ENCODE data around the gene IL37.

IL37 gene, protein sequence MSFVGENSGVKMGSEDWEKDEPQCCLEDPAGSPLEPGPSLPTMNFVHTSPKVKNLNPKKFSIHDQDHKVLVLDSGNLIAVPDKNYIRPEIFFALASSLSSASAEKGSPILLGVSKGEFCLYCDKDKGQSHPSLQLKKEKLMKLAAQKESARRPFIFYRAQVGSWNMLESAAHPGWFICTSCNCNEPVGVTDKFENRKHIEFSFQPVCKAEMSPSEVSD

DNA sequence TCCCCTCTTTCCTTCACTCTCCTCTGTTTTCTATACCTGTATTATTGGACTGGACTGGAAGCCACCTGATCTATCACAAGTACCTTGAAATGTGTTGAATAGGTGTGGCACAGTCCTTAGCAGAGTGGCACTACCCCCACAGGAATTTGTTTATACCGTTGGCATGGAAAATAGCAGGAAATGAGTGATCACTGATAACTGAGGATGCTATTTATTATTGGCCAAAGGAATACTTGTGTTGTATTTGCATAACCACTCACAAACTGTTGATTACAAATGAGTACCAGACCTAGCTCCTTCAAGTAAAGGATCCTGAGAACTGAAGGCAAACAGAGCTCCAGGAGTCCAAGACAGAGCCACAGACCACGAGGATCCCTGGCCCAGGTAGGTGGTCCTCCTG is at the start of gene IL37:
TSS of gene IL37 (plus strand) at position 301 of the 400 bp plus-strand sequence. CDS start 1,848 bp downstream, outside the sequence.
- no peak for DNase-seq (ENCODE audit: low read depth)

DNA sequence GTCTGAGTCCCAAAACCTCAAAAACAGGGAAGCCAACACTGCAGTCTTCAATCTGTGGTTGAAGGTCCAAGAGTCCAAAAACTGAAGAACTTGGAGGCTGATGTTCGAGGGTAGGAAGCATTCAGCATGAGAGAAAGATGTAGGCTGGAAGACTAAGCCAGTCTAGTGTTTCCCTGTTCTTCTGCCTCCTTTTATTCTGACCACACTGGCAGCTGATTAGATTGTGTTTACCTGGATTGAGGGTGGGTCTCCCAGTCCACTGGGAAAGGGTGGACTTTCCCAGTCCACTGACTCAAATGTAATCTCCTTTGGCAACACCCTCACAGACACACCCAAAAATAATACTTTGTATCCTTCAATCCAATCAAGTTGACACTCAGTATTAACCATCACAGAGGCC is 46.9 kb upstream of the IL37 start:
- no peak for DNase-seq (ENCODE audit: low read depth)

DNA sequence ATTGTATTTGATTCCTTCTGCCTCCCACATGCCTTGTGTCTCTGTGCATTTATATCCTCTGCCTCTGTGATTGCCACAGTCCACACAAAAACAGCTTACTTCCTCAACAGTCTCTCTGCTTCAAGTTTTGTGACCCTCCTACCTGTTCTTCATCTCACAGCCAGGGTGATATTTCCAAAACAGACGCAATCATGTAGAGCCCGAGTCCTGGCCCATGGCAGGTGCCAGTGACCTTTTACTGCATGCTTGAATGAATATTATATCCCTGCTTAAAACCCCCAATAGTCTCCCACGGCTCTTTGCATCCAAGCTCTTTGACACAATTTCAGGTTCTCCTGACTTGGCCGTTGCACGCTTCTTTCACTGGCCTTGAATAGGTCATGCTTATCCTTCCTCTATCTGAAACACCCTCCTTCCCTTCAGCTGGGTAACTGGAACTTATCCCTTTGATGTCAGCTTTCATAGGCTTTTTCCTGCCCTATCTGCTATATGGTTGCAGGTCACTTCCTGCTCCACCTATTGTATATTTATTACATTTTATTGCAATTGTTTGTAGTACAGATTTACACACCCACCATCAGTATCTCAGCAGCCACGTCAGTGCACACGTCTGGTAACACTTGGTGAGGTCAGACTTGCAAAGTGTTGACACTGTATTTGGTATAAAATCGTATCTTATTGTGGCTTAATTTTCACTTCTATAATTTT is 44.7 kb upstream of the IL37 start:
- no peak for DNase-seq (ENCODE audit: low read depth)

DNA sequence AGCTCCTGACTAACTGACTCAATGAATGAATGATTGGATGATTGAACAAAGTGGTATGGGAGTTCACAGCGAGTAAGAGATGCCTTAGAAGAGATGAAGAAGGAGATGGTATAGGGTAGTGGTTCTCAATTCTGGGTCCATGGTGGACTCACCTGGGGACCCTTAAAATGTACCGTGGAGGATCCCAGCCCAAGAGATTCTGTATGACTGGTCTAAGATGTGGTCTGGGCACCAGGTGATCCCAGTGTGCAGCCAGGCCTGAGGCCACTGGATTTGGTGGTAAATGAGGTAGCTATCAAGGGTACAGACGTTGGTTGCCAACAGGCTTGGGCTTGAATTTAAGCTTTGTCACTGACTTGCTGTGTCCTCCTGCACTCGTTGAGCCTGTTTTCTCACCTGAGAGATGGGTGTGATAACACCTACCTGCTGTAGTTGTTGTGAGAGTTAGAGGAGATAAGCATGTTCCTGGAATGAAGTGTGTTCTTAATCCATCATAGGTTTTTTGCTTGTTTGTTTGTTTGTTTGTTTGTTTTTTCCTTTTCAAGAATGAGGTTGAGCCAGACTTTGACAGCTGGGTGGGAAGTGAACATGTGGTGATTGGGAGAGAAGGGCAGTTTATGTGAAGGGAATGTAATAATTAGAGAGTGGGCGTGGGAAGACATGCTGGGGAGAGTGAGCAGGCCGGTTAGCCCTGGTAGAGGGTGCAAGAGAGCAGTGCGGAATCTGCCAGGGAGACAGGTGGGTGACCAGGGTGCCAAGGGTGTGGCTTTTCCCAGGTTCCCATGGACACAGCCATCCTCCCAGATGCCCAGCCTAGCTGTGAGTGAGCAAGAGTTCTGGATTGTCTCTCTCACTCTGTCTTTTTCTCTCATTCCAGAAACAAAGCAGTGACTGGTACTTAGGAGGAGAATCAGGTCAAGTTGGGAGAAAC is 43.0 kb upstream of the IL37 start:
- DNase-seq (ENCODE audit: low read depth) = no peak

DNA sequence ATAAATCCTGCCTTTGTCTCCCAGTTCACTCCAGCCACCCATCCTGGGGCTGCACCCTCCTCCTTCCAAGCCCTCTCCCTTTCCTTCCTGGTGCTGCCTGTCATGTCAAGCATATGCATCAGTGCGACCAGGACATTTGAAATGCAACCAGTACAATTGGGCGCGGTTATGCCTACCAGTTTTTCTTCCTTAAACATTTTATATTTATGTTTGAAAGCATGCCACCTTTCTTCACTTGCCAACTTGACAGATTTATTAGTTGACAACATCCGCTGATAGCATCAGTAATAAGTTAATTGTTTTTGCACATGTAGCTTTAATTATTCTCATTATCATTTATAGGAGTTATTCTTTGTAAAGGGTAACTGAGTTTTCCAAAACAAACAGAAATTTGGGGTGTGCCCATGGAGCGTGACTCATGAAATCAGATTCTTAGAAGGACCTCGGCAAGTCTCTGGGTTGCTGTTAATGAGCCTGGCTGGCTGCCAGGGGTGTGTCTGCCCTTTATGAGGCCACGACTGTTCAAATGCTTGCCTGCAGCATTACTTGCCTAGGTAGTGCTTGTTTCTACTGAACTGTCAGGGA is 41.6 kb upstream of the IL37 start:
- no peak for DNase-seq (ENCODE audit: low read depth)

DNA sequence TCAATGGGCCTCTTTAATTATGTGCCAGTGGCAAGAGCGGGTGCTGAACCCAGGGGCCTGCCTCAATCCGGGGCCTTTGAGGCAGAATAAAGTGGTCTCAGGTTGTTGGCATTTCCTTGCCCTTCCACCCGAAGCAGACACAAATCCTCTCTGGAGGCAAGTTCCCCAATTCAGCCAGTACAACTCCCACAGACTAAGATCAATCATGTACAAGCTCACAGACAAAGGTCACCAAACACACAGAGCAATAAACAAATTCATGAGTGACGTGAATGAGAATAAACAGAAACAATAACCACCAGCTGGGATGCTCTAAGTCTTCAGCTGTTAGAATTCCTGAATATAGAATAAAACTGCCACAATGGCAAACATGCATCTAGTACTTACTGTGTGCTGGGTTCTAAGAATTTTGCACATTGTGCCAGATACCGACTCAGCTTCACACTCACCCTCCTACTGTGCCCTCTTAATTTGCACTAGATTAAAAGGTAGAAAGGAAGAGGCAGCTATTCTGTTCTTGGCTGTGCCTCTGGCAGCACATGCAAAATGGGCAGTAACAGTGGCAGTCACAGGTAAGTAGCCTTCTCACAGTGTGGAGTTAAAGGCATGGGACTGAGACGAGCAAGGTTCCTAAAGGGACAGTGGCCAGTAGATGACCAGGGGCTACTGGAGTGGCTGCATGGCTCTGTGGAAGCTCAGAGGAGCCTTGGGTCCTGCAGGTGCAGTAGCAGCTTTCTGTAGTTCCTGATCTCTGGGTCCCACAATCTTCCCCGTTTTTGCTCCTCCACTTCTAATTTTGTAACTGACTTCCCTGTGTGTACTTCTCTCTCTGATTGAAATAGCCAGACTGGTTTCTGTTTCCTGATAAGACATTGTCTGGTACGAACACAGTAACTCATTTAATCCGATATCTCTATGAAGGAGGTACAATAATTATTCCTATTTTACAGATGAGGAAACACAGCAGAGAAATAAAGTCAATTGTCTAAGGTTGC is 39.8 kb upstream of the IL37 start:
- no peak for DNase-seq (ENCODE audit: low read depth)

DNA sequence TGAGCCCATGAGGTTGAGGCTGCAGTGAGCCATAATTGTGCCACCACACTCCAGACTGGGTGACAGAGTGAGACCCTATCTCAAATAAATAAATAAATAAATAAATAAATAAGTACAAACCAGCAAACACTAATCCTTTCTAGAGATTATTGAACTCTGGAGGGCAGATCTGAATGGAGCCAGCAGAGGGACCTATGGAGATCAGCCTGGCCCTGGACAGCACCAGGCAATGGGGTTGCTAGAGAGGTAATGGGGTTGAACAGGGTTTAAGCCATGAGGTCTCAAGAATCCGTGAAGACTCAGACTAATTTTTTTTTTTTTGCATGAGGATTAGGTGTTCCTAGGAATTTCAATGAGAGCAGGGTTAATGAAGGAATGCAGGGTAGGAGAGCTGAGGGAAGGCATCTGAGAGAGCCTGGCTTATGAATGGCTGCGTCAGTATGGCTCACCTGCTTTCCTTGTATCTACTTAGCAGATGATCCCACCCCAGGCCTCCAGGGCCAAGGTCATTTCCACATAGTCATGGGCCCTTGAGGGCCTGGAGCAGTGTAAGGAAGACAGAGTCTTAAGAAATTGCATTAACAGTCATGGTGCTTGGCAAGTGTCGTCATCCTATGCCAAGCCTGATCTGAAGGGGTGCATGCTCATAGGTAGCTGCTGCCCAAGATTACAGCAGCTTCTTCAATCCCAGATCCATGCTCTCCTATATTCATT is 34.6 kb upstream of the IL37 start:
- DNase-seq (ENCODE audit: low read depth) = no peak

DNA sequence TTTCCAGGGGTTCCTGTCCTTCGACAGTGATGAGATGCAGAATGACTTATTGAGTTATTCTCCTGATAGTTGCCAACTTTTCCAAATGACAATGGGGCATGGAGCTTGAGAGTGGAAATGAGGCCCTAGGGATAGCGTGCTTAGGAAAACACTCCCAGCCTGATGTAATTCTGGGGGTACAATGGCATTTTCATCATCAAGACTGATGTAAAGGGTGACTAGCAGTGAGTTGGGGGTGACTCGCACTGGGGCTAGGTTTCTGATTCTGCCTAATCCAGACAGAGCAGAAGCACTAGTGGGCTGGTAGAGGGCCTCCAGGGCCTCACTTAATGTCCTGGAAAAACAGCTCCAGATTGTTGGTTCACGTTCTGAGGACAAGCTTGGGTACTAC is 34.0 kb upstream of the IL37 start:
- no peak for DNase-seq (ENCODE audit: low read depth)

DNA sequence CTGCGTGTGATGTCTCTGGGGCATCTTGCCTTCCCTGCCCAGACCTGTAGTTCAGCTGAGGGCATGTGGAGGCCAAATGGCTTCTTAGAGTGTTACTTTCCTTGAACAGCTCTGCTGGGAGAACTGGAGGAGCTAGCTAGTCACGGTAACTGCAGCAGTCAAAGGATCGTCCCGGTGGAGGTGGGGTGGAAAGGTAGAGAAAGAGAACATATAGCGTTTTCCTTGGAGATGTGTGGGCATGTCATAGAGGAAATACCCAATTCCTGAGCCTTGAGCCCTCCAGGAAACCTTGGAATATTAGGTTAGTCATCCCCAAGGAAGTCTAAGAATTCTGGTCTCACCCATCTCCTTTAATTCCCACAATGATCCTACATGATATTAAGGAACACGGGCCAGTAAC is 33.5 kb upstream of the IL37 start:
- DNase-seq (ENCODE audit: low read depth) = no peak

DNA sequence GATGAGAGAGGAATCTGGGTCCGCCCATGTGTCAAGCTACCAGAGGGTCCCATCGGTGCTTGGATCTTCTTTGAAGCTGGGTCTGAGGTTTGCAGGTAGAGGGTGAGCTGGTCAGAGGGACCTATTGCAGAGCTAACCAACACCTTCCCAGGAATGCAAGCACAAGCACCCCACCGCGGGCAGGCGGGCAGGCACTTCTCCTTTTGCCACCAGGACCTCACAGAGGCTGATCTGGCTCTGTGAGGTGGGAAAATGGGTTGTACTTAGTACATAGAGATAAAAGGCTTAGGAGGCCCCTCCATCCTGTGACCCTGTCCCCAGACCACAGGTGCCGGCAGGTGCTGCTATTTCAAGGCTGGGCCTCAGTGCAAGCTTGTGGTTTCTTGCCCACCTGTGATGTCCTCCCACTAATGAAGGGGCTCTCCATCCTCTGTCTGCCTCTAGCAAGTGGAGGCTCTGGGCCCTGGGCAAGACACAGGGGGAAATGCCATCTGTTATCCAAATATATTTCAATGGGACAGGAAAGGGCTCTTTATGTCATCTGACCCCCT is 31.4 kb upstream of the IL37 start:
- no peak for DNase-seq (ENCODE audit: low read depth)

DNA sequence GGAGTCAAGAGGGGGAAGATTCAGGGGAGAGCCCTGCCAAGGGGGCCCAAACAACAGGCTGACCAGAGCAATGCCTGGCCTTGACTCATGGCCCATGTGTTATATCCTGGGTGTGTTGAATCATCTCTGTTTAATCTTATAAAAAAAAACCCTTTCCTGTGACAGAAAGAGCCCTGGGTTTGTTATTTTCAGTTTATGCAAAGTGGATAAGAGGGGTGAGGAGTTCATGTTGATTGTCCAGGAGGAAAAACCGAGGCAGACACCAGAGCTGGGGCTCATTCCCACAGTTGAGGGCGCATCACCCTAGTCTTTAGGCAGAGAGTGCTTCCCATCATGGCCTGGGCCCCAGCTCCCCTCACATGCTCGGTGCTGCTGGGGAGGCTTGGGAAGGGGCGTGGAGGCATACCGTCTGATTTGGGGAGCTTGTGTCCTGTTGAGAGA is 30.9 kb upstream of the IL37 start:
- no peak for DNase-seq (ENCODE audit: low read depth)

DNA sequence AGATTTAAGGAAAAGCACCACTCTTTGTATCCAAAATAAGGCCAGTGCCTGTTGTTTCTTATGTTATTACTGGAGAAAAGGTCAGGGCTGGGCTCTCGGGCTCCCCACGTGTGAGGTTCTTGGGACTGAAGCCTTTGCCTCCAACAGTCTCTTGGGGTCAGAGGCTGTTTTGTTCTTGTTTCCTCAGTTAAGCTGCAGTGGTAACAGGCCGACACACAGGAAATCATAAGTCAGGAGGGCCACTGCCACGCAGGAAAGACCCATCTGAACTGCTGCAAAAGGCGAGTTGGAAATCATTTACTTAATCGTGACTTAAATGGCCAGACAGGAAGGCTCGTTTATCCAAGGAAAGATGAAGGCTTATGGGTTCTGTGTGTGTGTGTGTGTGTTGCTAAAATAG is 30.3 kb upstream of the IL37 start:
- no peak for DNase-seq (ENCODE audit: low read depth)

DNA sequence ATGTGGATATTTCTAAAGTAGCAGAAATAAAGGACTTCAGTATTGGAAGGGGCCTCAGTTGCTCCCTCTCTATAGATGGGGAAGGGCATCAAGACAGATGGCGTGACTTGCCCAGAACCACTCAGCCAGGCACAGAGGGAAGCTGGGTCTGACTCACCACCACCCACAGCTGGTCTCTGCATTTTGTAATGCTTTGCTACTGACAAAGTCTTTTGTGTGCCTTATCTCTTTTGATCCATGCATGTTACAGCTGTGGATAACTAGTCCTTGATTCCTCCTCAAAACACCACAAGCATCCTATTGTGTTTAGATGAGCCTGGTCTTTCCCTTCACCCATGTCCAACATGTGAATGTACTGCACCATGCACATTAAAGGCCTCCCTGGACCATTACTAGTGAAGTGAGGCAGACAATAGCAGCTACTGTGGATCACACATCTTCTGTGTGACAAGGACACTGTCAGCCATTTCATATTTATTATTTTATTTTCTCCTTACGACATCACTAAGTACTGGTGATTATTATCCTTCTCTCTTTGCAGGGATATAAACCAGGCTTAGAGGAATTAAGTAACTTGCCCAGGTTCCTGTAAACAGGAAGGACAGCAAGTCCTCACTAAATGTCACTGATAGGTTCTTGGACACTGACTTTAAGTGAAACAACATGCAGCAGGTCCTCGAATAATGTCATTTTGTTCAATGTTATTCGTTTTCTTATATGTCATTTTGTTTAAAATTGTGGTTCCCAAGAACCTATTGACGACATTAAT is 29.6 kb upstream of the IL37 start:
- DNase-seq (ENCODE audit: low read depth) = no peak

DNA sequence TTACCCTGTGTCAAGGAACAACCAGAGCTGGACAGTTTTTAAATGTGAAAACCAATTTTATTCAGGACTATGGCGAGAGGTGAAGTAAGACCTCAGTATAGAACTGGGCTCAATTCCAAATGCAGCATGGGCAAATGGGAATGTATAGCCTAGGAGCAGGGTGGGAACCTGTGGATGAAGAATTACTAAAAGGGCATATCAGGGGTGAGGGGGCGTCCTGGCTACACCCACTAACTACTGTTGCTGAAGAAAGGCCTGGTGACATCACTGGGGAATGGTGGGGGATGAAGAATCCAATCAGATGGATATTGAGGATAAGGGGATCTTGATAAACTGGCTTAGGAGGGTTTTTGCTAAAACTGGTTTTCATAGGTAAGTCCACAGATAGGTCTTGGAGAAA is 27.3 kb upstream of the IL37 start:
- DNase-seq (ENCODE audit: low read depth) = no peak

DNA sequence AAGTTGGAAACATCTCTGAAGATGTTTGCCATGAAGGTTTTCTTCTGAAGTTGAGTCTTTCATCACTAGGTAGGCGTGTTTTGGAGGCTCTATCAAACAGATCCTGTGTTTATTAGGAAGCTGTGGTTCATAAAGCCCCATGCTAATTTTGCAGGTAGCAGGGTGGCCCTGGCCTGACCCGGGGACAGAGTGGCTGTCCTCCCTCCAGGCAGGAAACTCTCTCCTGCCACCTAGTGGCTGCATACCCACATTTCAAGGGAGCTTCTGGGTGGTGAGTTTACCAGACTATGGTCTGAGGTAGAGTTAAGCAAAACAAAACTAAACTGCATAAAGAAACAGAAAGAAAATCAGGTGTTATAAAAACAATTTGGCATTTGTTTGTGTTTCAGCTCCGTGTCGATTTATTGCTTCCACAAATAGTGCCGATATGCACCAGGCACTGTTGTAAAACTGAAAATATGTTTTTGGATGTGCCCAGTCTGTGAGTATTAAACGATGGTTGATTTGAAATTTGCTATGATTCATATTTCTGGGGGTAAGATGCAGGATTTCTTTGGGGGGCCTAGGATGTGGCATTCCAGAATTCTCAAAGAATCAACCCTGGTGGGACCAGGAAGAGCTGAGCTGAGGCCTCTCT is 26.0 kb upstream of the IL37 start:
- DNase-seq (ENCODE audit: low read depth) = peak; percentile 52

DNA sequence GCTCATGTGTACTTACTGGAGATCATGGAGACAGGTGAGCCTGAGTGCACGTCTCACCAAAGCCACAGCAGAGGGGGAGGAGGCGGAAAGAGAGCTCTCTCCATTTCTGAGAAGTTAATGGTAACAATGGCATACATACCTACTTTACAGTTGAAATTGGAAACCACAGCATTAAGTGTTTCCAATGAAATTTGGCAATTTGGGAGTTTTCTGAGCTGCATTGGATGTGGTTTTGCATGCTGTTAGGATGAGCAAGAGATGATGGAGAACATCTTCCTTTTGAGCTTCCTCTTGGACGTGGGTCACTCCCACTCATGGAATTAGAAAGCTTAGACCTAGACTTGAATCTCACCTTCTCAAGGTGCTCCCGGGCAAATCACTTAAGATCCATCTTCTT is 25.5 kb upstream of the IL37 start:
- DNase-seq (ENCODE audit: low read depth) = no peak

DNA sequence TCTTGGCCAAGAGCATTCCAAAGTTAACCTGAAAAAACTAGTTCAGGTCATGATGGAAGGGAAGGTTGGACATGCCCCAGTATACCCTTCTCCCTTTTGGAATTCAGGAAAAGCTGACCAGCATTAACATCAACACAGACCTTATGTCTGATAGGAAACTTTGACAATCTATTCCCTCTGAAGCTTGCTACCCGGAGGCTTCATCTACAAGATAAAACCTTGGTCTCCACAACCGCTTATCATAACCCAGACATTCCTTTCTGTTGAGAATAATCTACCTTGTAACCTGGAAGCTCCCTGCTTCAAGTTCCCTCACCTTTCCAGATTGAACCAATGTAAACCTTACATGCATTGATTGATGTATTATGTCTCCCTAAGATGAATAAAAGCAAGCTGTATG is 24.7 kb upstream of the IL37 start:
- DNase-seq (ENCODE audit: low read depth) = no peak

DNA sequence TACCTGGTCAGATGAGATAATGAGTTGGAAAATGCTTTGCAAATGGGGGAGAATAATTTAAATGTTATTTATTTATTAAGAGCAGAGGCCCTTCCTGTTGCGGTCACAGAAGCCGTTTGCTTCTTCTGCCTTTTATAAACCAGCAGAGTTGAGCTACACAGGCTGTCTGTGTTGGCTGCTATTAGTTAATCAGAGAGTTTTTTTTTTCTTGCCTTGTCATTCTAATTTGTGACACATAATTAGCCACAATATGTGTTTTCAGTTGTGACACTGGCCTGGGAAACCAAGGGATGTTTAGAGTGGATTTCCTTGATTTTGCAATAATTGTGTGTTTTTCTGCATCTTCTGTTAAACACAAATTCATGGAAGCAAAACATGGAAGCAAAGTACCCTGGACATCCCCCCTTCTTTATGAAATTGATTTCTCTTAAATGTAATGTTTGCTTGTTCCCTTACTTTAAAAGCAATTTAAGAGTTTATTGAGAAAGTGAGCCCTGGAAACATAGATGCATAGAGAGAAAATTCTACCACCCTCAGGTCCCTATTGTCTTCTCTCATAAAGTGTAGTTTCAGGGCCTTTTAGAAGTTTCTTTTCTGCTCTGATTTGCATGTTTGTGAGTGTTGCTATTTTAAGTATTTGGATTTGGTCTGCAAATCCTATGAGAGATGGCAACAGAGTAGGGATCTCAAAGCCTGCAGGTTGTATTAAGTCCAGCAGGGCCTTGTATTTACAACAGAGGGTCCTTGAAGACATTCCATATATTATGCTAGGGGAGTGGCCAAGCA is 22.8 kb upstream of the IL37 start:
- DNase-seq (ENCODE audit: low read depth) = no peak

Measured in activated T-cell treated with anti-CD3 and anti-CD28 coated beads for 1 hour (primary cell).